Activated effector memory CD4-positive, alpha-beta T cell treated with Interleukin-2 at 50 U/mL for 16 hours (primary cell): ENCODE measurements around the gene AATK.
A peak's percentile ranks its signal among the peaks of the same experiment; 100 is the strongest.

Experiments
- DNase-seq: peaks from one replicate; pipeline ENCODE4 v3.0.0-alpha.2; 2020

The AATK gene

GRCh38 chr17:81110488-81111040, 55.5 kb downstream of the AATK start:
- no peak for DNase-seq

GRCh38 chr17:81109957-81110356, 56.1 kb downstream of the AATK start:
- no peak for DNase-seq

- no peak for DNase-seq
These were observed 57.8 kb downstream of the AATK start for GRCh38 chr17:81108220-81108619.

- no peak for DNase-seq
These were observed 59.3 kb downstream of the AATK start for GRCh38 chr17:81106716-81107115.

- no peak for DNase-seq
These were observed 62.6 kb downstream of the AATK start for GRCh38 chr17:81103379-81103778.

- no peak for DNase-seq
These were observed 63.2 kb downstream of the AATK start for GRCh38 chr17:81102869-81103268.

- no peak for DNase-seq
These were observed 63.7 kb downstream of the AATK start for GRCh38 chr17:81102352-81102751.

GRCh38 chr17:81101614-81102306, 64.3 kb downstream of the AATK start:
- peak; percentile 81 for DNase-seq

GRCh38 chr17:81100668-81101067, 65.4 kb downstream of the AATK start:
- no peak for DNase-seq

GRCh38 chr17:81099888-81100287, 66.1 kb downstream of the AATK start:
- no peak for DNase-seq

GRCh38 chr17:81097943-81098308, 68.1 kb downstream of the AATK start:
- DNase-seq: no peak

GRCh38 chr17:81097134-81097942, 68.7 kb downstream of the AATK start:
- DNase-seq: peak; percentile 34

GRCh38 chr17:81096741-81097133, 69.3 kb downstream of the AATK start:
- DNase-seq: no peak

GRCh38 chr17:81095383-81095762, 70.6 kb downstream of the AATK start:
- no peak for DNase-seq

GRCh38 chr17:81094509-81095382, 71.3 kb downstream of the AATK start:
- DNase-seq: peak; percentile 90

GRCh38 chr17:81093619-81094508, 72.2 kb downstream of the AATK start:
- DNase-seq: no peak

- DNase-seq: no peak
These were observed 73.4 kb downstream of the AATK start for GRCh38 chr17:81092518-81093095.

GRCh38 chr17:81091774-81092517, 74.1 kb downstream of the AATK start:
- DNase-seq: no peak

- no peak for DNase-seq
These were observed 74.9 kb downstream of the AATK start for GRCh38 chr17:81091154-81091553.

GRCh38 chr17:81090361-81091136, 75.5 kb downstream of the AATK start:
- peak; percentile 12 for DNase-seq
